ENCODE results near the gene KCTD14. TPM values are rescaled to one million over a fixed set of nuclear protein-coding genes. Genes with fewer than 3 reads are reported as not detected.

Gene KCTD14
- total and polyA plus RNA-seq, 2 of the 4 experiments (the other 2 are of a cell fraction) = 0.90 to 0.97 TPM

GRCh38 chr11:78056093-78056492, 33.0 kb upstream of the KCTD14 start:
- H3K18ac ChIP-seq (ENCODE audit: low read depth, low read length) = no peak overlapping the region
- H2BK15ac ChIP-seq (ENCODE audit: low read depth, low read length) = no peak overlapping the region
- no TSS peak for BruUV-seq (replicated peaks)
- TF ChIP-seq MAZ (IDR thresholded peaks at IDR 0.05; ENCODE audit: borderline replicate concordance, low read depth, low read length) (no peak), POLR2A (IDR thresholded peaks at IDR 0.05; ENCODE audit: low read depth, low read length) (no peak), MAFK (IDR thresholded peaks at IDR 0.05; ENCODE audit: low read depth, low read length) (no peak), SMC3 (IDR thresholded peaks at IDR 0.05; ENCODE audit: low read depth, low read length) (no peak), CHD1 (IDR thresholded peaks at IDR 0.05; ENCODE audit: low read depth, low read length) (no peak), MXI1 (IDR thresholded peaks at IDR 0.05; ENCODE audit: borderline replicate concordance, low read depth, low read length) (no peak), USF2 (IDR thresholded peaks at IDR 0.05; ENCODE audit: low read depth, low read length) (no peak), BHLHE40 (IDR thresholded peaks at IDR 0.05; ENCODE audit: low read depth, low read length) (no peak), RAD21 (IDR thresholded peaks at IDR 0.05; ENCODE audit: low read length) (no peak), FOS (IDR thresholded peaks at IDR 0.05; ENCODE audit: low read depth, low read length) (no peak), CEBPB (IDR thresholded peaks at IDR 0.05; ENCODE audit: low read depth, low read length) (no peak), RCOR1 (IDR thresholded peaks at IDR 0.05; ENCODE audit: insufficient replicate concordance, low read length) (no peak), ELK1 (IDR thresholded peaks at IDR 0.05; ENCODE audit: borderline replicate concordance, low read depth, low read length) (no peak), RFX5 (IDR thresholded peaks at IDR 0.05; ENCODE audit: low read depth, low read length) (no peak), CTCF (conservative IDR thresholded peaks at IDR 0.05; ENCODE audit: low read depth, low read length) (no peak), NFE2L2 (IDR thresholded peaks at IDR 0.05; ENCODE audit: low read depth, low read length) (no peak)
- dilution Hi-C loops (cut with HindIII; ENCODE audit: low sequenced_read_pairs, unreplicated experiment) (no loop called here), intact Hi-C loops (cut with micrococcal nuclease) (no loop called here), in situ Hi-C loops (cut with MboI; ENCODE audit: low sequenced_read_pairs) (no loop called here)
- no peak overlapping the region for H3K23ac ChIP-seq (ENCODE audit: low read depth, low read length)
- H4K5ac ChIP-seq (ENCODE audit: low read depth, low read length) = no peak overlapping the region
- H2BK120ac ChIP-seq (ENCODE audit: low read depth, low read length) = no peak overlapping the region
- no peak overlapping the region for H4K8ac ChIP-seq (ENCODE audit: low read depth in 2 of 2, low read length in 2 of 2)
- H3K4me3 ChIP-seq (ENCODE audit: insufficient read depth, low read depth, low read length) = no peak overlapping the region
- no peak overlapping the region for H2AK5ac ChIP-seq (ENCODE audit: low read depth, low read length)
- no peak overlapping the region for H3K9ac ChIP-seq (ENCODE audit: low read depth, low read length)
- no peak overlapping the region for H2AK9ac ChIP-seq (replicated peaks; ENCODE audit: low read depth, low read length, poor library complexity)
- CTCF ChIA-PET = no interaction called here
- H4K20me1 ChIP-seq (ENCODE audit: insufficient read depth, low read length) = no peaks in the 10 kb centered on the region
- peaks cover 3% of the 10 kb centered on the region for H3K4me1 ChIP-seq (ENCODE audit: control insufficient read depth, insufficient read depth, low read length)
- H3K36me3 ChIP-seq (ENCODE audit: control insufficient read depth, insufficient read depth, low read length) = no peaks in the 10 kb centered on the region
- no peak overlapping the region for H2BK20ac ChIP-seq (ENCODE audit: low read depth, low read length)
- no peaks in the 10 kb centered on the region; a peak in 2 of 4 replicates for H3K79me1 ChIP-seq (ENCODE audit: low read depth in 1 of 2, low read length in 2 of 2)
- no peaks in the 10 kb centered on the region for H3K9me3 ChIP-seq (ENCODE audit: control insufficient read depth, insufficient read depth, low read length)
- H3K56ac ChIP-seq (ENCODE audit: extremely low read depth, insufficient read depth, low read length) = no peak overlapping the region
- POLR2A ChIA-PET (ENCODE audit: unreplicated experiment) = no interaction called here
- no peak overlapping the region for H3K14ac ChIP-seq (replicated peaks; ENCODE audit: low read depth, low read length)
- H3K27ac ChIP-seq (ENCODE audit: insufficient read depth, low read length) = no peak overlapping the region
- H3K9me1 ChIP-seq (ENCODE audit: insufficient read depth, low read length) = peaks cover 5% of the 10 kb centered on the region
- H2AFZ ChIP-seq (replicated peaks; ENCODE audit: low read length, poor library complexity) = no peak overlapping the region
- no peak overlapping the region for H2BK5ac ChIP-seq (ENCODE audit: low read depth, low read length, poor library complexity, severe bottlenecking)
- DNase-seq = no peak
- no peak overlapping the region for H3K4me2 ChIP-seq (ENCODE audit: low read depth, low read length)
- no CpG with 5 or more reads among the region's 3 CpGs for WGBS, 2 experiments (ENCODE audit: extremely low coverage in 2 of 2, insufficient read length in 1 of 2)
- no peak for ATAC-seq (ENCODE audit: low read depth)
- no peaks in the 10 kb centered on the region for H3K27me3 ChIP-seq (ENCODE audit: control insufficient read depth, insufficient read depth, low read length)
- no peak overlapping the region for H4K91ac ChIP-seq (ENCODE audit: insufficient read depth, low read depth, low read length)
- no peak overlapping the region for H3K4ac ChIP-seq (ENCODE audit: low read depth, low read length)
